AML-193 (cell line): ENCODE results near the gene MAP3K4.
"Not testable (repeated sequence)": the region's sequence is repeated elsewhere in the genome, so short reads cannot be mapped to it uniquely, and the experiment has no call there.

Experiments used
- DNase-seq, 2 experiments: peaks; one replicate each; lab custom pipeline; 2025; lab: John Stamatoyannopoulos, UW

The MAP3K4 gene

GRCh38 chr6:160972594-160972993 is 19.0 kb upstream of the MAP3K4 start:
- not testable (repeated sequence) for DNase-seq

DNA sequence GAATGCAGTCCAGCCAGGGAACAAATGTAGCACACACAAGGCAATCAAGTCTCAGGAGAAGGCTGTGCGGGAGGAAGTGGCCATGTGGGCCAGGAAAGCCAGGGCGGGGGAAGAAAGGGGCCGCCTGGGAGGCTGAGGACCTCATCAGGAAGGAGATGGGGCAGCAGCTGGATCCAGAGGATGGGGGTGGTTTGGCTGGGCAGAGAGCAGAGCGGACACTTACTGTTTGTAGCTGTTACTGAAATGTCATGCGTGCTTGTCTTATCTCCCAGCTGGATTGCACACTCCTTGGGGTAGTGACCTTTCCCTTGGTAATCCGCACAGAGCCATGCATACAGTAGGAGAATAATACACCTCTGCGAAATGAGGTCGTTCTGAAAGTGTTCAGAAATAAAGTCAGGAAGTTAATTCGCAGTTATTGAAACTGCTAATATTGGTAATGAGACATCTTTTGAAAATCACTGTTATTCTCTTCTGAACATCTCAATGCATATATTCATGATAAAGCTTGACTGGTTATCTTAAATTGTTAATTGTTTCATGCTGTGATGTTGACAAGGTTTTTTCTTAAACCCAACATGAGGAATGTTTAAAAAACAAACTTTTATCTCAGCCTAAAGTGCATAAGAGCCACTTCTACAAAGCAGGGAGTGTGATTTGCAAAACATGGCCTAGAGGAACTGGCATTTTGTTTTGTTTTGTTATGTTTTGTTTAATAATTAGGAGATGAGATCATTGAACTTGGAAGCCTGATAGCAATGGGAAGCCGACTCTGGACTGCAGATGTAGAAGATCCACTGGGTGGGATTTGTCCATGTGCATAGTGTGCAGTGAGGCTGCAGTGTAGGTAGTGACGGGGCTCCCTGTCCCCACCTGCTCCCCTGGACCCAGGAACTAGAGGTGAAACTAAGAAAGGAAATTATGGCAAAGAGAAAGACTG is 18.0 kb upstream of the MAP3K4 start:
- no peak for DNase-seq

- no peak for DNase-seq
Observed at GRCh38 chr6:160974304-160974771, 17.2 kb upstream of the MAP3K4 start.

DNA sequence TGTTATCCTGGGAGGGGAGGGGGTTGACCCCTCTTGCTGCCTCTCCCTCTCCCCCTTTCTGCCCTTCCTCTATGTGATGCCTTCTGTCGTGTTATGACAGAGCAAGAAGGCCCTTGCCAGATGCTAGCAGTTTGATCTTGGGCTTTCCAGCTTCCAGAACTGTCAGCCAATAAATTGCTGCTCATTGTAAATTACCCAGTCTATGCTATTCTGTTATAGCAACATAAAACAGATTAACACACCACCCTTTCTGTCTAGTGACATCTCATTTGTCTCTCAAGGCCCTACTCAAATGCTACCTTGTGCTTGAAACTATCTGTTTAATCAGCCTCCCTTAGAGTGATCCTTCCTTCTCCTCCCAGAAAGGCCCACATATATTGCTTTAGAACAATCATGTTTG is 16.4 kb upstream of the MAP3K4 start:
- no peak for DNase-seq

GRCh38 chr6:160975961-160976360 is 15.6 kb upstream of the MAP3K4 start:
- not testable (repeated sequence) for DNase-seq

DNA sequence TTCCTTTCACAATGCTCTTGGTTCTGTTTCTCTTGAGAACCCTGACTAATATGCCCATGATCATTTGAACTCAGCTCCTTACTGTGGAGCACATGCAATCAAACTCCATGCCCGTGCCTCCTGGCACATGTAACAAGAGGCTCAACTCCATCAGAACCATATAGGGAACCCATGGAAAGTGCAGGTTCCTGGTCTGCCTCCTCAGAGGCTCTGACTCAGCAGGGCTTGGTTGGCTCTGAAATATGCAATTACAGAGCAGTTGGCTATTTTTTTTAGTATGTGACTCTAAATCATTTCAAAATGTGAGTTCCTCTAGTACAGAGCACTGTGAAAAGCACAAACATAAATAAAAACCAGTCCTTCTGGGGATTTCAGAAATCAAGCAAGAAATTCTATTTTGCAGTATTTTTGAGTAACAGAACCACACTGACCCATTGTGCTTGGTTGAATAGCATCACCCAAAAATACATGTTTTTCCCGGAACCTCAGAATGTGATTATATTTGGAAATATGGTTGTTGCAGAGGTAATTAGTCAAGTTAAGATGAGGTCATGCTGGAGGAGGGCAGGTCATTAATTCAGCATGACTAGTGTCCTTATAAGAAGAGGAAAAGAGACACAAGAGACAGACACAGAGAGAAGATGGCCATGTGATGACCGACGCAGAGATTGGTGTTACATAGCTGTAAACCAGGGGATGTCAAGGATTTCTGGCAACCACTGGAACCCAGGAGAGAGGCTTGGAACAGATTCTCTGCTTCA is 13.2 kb upstream of the MAP3K4 start:
- DNase-seq = no peak

- DNase-seq = no peak
Observed at GRCh38 chr6:160979061-160979708, 12.4 kb upstream of the MAP3K4 start.

- not testable (repeated sequence) for DNase-seq
Observed at GRCh38 chr6:160983377-160983948, 8.1 kb upstream of the MAP3K4 start.

DNA sequence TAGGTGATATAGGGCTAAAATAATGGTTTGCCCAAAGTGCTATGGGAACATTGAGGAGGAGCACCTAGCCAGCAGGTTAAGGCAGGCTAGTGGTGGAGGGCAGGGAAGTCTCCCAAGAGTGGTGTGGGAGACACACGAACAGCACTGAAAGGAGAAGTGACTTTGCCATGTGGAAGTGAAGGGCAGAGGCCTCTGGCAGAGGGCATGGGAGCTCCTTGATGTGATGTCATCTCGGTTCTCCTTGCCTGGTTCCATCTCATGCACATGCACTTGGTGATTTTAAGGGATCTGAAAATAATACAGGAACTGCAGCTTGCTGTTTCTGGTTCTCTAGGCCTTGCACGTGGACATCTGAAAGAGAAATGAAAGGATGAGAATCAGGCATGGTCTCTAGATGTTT is 4.7 kb upstream of the MAP3K4 start:
- DNase-seq = peak in 1 of 2 experiments; percentile 10

- no peak for DNase-seq
Observed at GRCh38 chr6:160987265-160987664, 4.3 kb upstream of the MAP3K4 start.

DNA sequence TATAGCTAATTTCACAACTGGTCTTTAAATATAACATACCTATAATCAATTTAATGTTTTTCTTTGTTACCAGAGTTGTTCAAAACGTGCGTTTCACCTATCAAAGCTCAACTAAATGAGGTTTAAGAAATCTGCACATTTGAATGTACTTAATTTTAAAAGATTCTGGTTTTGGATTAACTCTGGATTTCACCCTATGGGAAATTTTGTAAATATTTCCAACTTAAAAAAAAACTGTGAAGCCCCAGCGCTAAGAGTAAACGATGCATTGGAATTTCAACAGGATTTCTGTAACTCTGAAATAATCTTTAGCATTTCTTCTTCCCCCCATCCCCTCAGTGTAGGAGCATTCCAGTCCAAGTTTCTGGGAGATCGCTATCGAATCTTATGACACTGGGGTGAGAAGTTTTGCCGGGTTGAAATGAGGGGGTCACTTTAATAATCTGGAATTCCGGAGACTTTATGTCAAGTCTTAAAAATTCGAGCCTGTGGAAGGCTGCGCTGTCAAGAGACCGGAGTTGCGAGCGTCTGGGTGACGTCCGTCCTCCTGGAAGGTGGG is 643 bp upstream of the MAP3K4 start:
- DNase-seq = no peak

- peak; percentile 69 to 72 for DNase-seq
Observed at GRCh38 chr6:160992061-160992979, 751 bp downstream of the MAP3K4 start.

DNA sequence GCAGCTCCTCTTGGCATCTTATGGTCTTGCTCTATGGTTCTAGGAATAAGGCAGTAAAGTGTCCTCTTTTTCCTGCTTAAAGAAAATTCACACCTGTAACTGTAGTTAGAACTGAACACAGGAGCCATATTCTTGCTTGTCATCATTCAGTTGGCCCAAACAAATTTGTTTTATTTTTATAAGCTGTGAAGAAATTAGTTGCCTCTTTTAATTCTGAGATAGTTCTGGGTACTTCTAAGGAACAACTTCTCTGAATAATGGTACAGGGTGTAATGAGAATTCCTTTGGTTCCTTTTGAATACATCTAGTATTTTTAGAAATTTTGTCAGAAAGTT is 1.4 kb downstream of the MAP3K4 start:
- no peak for DNase-seq

DNA sequence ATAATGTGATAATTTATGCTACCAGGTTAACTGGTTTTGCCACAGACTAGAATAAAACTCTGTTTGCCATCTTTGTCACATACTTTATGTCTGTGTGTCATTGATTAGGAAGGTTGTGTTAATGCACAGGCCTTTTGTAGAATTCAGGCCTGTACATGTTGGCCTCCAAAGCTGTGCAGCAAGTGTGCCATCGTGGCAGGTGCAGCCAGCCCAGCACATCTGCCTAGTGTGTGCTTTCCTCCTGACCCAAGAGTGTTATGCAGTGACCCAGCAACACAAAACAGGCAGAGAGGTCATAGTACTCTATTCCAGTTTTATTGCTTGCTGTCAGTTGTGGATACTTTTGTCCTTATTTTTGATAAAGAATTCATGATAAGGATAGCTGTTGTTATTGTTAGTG is 3.7 kb downstream of the MAP3K4 start:
- no peak for DNase-seq

GRCh38 chr6:160996131-160996601 is 4.6 kb downstream of the MAP3K4 start:
- peak; percentile 16 to 20 for DNase-seq

DNA sequence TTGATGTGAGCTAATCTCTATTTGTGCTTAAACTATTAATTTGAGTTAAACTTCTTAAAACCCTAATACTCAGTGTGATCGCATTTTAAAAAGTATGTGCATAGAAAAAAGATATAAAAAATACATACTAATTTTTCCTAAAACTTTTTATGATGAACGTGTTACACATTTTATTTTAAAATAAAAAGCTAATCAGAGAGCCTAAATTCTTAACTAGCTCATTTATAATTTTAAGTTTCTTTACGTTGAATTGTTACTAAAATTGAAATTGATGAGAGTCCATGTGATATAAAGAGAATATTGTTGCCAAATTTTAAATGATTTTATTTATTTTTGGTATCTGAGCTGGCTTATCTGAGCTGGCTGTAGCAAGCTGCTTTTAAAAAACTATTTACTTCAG is 6.6 kb downstream of the MAP3K4 start:
- no peak for DNase-seq

- DNase-seq = no peak
Observed at GRCh38 chr6:160998766-160999165, 7.2 kb downstream of the MAP3K4 start.

- DNase-seq = no peak
Observed at GRCh38 chr6:160999516-160999915, 7.9 kb downstream of the MAP3K4 start.

- DNase-seq = no peak
Observed at GRCh38 chr6:161000632-161001031, 9.1 kb downstream of the MAP3K4 start.

GRCh38 chr6:161001421-161001820 is 9.9 kb downstream of the MAP3K4 start:
- DNase-seq = peak in 1 of 2 experiments; percentile 47

DNA sequence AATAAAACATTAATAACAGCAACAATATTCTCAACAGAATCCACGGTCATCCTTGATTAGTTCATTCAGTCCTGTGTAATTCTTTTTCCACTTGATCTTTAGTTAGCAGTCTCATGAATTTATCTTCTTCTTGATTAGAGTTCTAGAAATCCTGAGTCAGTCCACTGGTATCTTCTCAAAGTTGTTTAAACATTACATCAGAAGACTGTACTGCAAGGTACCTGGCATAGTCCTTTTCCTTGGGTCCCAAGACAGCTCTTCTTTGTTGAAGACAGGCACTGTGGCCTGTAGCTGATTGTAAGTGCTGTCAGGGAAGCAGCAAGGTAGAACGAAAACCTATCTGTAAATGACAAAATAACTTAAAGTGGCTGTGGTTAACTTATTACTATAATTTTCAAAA is 11.8 kb downstream of the MAP3K4 start:
- no peak for DNase-seq
